Amniotic epithelial cell (primary cell): ENCODE data around the gene DDX6.
"Not testable (repeated sequence)": the region's sequence is repeated elsewhere in the genome, so short reads cannot be mapped to it uniquely, and the experiment has no call there.

ENCODE experiments used
- DNase-seq: peaks from one replicate; pipeline ENCODE4 v3.0.0-alpha.2; 2010; ENCODE audit warnings: low read depth

The DDX6 gene, protein sequence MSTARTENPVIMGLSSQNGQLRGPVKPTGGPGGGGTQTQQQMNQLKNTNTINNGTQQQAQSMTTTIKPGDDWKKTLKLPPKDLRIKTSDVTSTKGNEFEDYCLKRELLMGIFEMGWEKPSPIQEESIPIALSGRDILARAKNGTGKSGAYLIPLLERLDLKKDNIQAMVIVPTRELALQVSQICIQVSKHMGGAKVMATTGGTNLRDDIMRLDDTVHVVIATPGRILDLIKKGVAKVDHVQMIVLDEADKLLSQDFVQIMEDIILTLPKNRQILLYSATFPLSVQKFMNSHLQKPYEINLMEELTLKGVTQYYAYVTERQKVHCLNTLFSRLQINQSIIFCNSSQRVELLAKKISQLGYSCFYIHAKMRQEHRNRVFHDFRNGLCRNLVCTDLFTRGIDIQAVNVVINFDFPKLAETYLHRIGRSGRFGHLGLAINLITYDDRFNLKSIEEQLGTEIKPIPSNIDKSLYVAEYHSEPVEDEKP

GRCh38 chr11:118791111-118791960 is at the start of gene DDX6:
Gene DDX6, minus strand, starts transcription at chr11:118791164. Its CDS starts 4,913 bp downstream, at chr11:118786251.
- peak; percentile 88 for DNase-seq

GRCh38 chr11:118838905-118839553 is 48.1 kb upstream of the DDX6 start:
- DNase-seq, result peak; percentile 23

GRCh38 chr11:118837868-118838267 is 46.9 kb upstream of the DDX6 start:
- no peak for DNase-seq

DNA sequence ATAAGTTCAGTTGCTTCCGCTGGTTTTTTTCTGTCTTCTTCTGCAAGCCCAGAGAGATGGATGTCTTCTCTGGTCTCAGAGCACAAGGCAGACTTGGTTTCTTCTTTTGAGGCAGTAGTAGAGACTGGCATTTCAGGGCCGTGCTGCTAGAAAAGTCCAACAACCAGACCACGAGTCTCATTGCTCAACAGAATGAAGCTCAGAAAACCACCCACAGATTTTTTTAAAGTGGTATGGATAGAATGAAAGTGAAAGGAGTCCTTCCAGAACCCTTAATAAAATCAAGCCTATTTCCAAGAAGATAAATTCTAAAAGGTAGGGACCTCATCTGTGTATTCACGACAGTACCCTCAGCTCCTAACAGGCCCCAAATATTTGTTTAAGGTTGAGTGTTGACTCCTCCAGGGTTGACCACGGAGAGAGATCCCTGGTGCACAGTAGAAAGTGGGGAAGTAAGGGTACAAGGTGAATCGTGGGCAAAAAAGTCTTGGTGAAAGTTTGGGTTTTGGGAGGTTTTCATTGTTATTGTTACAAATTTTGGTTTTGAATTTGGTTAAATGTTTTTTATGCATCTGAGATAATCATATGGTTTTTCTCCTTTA is 43.6 kb upstream of the DDX6 start:
- peak; percentile 73 for DNase-seq

DNA sequence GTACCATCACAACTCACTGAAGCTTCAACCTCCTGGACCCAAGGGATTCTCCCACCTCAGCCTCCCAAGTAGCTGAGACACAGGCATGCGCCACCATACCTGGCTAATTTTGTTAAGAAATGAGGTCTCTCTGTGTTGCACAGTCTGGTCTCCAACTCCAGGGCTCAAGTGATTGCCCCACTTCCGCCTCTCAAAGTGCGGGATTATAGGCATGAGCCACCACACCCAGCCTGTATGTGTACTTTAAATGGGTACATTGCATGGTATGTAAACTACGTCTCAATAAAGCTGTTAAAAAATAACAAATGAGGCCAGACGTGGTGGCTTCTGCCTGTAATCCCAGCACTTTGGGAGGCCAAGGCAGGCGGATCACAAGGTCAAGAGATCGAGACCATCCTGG is 36.2 kb upstream of the DDX6 start:
- no peak for DNase-seq

- DNase-seq, result not testable (repeated sequence)
Observed at GRCh38 chr11:118822936-118823510, 32.1 kb upstream of the DDX6 start.

DNA sequence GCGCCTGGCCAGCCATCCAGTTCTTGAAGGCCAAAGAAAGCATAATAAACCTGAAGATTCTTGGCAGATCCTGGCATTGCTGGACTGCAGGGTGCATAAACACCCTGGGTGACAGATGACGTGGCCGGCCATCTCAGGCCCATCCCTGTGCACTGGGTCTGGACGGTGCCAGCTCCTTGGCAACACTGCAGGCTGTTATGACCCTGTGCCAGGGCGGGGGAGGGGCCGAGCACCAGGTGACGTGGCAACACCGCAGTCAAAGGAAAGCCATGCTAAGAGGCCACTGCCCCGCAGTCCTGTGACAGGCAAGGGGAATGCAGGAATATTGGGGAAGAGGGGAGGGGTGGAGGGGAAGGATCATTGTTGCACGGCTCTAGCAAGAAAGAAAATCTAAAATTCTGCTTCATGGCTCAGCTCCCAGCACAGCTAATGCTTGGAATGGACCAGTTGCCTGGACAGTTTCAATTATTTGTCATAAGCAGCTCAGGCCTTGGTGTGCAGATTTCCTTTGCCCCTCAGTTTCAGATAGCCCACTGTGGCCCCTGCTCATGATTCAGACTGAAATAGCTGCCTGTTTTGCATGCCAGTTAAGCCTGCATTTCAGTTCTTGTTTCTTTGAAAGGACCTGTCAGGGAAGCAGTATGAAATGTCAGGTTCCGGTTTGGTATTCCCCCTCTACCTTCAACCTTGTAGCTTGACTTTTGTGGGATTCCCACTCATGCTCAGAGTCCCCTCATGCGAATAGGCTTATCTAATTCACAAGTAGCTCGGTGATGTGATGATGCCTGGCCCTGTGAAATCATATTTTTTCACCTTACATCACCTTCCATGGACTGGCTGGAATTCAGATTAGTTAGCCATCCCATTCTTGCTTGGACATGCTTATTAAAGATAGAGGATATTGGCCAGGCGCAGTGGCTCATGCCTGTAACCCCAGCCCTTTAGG is 29.7 kb upstream of the DDX6 start:
- DNase-seq, result no peak

- DNase-seq, result not testable (repeated sequence)
Observed at GRCh38 chr11:118820025-118820379, 29.0 kb upstream of the DDX6 start.

DNA sequence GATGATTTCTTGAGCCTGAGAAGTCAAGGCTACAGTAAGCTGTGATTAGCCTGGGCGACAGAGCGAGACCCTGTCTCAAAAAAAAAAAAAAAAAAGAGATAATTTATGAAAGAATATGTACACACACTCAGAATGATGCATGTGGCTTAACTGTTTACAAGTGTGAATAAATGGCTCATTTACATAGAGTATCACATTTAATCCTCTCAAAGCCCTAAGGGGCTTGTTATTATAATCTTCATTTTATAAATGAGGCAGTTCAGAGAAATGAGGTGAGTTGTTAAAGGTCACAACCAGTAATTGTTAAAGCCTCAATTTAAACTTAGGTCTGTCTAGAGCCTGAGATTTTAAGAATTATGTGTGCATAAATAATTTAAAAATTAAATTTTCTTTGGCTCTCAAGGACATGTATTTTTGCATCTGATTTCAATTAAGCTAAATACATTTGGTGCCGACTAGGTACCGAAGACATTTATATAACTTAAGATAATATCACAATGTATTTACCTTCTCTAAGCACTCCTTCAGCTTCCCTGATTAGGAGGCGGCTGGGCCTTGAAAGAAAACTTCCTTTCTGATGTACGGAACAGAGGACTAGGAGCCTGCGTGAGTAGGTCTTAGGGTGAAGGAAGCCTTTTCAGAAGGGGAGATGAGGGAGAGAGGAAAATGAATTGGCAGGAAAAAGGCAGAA is 28.5 kb upstream of the DDX6 start:
- DNase-seq, result no peak

- DNase-seq, result no peak
Observed at GRCh38 chr11:118818130-118818529, 27.2 kb upstream of the DDX6 start.

- DNase-seq, result no peak
Observed at GRCh38 chr11:118813551-118813950, 22.6 kb upstream of the DDX6 start.

- no peak for DNase-seq
Observed at GRCh38 chr11:118812485-118812884, 21.5 kb upstream of the DDX6 start.

DNA sequence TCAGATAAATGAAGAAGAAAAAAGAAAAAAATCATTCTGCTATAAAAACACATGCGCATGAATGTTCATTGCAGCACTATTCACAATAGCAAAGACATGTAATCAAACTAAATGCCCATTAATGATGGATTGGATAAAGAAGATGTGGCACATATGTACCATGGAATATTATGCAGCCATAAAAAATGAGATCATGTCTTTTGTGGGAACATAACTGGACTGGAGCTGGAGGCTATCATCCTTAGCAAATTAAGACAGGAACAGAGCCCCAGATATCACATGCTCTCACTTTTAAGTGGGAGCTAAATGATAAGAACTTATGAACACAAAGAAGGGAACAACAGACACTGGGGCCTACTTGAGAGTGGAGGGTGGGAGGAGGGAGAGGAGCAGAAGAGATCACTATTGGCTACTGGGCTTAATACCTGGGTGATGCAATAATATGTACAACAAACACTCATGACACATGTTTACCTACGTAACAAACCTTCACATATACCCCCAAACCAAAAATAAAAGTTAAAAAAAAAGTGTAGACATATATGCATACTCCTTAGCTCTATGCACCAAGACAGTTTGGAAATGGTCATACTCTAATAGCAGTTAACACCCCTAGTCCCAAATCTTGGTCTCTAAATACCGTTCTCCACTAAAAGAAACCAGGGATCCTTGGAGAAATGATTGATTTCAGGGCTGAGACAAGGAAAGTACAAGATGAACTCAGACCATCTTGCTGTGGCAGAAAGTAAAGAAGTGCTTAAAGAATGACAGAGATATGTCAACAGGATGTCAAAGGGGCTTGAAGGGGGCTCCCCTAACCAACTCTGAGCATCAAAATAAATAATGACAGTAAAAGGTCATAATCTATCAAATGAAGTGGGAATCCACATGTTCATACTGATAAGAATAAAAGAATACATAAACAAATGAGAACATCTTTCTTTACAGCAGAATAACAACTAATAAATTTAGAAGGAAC is 17.1 kb upstream of the DDX6 start:
- DNase-seq, result no peak

GRCh38 chr11:118806400-118806799 is 15.4 kb upstream of the DDX6 start:
- DNase-seq, result no peak

GRCh38 chr11:118804094-118804493 is 13.1 kb upstream of the DDX6 start:
- no peak for DNase-seq

DNA sequence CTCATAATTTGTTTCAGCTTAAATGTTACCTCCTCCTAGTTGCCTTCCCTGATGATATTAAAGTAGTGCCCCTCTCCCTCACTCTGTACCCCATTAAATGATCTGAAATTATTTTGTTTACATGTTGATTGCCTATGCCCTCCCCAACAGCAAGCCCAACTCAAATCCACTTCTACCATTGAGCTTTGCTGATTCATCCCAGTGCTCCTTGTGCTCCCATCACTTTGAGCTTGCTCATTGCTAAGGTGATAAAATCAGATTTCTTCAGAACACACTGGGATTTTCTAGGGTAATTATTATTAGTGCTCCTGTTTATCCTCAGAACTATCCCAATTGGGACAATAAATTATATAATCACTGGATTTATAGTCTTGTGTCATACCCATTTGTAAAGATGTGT is 8.4 kb upstream of the DDX6 start:
- no peak for DNase-seq

GRCh38 chr11:118797510-118797909 is 6.5 kb upstream of the DDX6 start:
- DNase-seq, result no peak

DNA sequence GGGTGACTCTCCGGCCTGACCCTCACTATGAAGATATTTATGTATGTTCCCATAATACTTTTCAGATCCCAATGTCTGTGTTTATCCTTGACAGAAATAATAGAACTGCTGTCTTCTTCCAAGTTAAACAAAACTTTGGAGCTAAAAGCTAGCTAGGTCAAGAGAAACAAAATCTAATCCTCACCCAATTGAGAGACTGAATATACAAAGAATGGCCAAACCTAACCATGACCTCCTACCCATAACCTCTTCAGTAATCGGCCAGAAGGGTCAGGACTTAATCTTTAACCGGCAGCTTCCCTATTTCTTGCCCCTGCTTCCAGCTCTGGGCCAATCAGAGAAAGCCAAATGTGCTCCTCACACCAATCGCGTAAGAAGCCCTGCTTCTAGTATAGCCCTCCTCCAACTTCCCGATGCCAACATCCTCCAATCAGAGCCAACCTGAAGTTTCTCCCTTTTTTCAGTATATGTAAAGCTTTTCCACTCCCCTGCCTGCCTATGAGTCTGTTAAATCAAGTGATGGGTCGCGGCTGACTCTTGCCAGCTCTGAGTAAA is 1.7 kb upstream of the DDX6 start:
- DNase-seq, result peak; percentile 94
